GM12872 (cell line): Measurements from ENCODE around the gene FSTL4.

Experiments
- CTCF ChIP-seq: IDR thresholded peaks from 3 replicates; pipeline ENCODE4 v1.5.1; 2011; ENCODE audit warnings: low read depth, mild to moderate bottlenecking, low read length, moderate library complexity; ENCODE audit not compliant: insufficient read depth

Gene FSTL4

GRCh38 chr5:133241179-133242092 is 370.9 kb downstream of the FSTL4 start:
- no peak for TF ChIP-seq CTCF

- no peak for TF ChIP-seq CTCF
Measured at GRCh38 chr5:133240425-133241091, 371.8 kb downstream of the FSTL4 start.

- no peak for TF ChIP-seq CTCF
Measured at GRCh38 chr5:133238426-133239205, 373.7 kb downstream of the FSTL4 start.

GRCh38 chr5:133236976-133237375 is 375.4 kb downstream of the FSTL4 start:
- TF ChIP-seq CTCF, result no peak

GRCh38 chr5:133236541-133236951 is 375.8 kb downstream of the FSTL4 start:
- no peak for TF ChIP-seq CTCF

GRCh38 chr5:133235696-133236426 is 376.5 kb downstream of the FSTL4 start:
- TF ChIP-seq CTCF, result no peak
